Cardiac fibroblast (primary cell): Measurements from ENCODE around the gene BICRA.

Experiments used
- DNase-seq, 2 donors: peaks; one replicate each; pipeline versions ENCODE4 v3.0.0 to v3.0.0-alpha.2; 2010; ENCODE audit warnings: low read depth in 2 of 2
- H3K4me3 ChIP-seq, 2 donors: replicated peaks in 1 of 2; 1 replicate in 1 of 2; 2 replicates in 1 of 2; pipeline ENCODE4 v1.5.1; 2011; ENCODE audit warnings: low read depth in 2 of 2, low read length in 2 of 2, mild to moderate bottlenecking in 2 of 2, moderate library complexity in 1 of 2
- TF ChIP-seq, protein P1 (sequence below): IDR thresholded peaks from one replicate; pipeline ENCODE4 v1.5.1; 2011; ENCODE audit warnings: low read depth, mild to moderate bottlenecking, low read length, inconsistent platforms

BICRA gene

DNA sequence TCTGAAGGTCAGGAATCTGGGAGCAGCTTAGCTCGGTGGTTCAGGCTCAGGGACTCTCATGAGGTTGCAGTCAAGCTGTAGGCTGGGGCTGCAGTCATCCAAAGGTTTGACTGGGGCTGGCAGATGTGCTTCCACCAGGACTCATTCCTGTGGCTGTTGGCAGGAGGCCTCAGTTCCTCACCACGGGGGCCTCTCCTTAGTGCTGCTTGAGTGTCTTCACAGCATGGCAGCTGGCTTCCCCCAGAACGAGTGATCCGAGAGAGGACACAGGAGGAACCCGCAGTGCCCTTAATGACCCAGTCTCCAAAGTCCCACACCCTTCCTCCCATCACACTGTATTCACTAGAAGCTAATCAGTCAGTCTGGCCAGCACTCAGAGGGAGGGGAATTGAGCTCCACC lies 65.6 kb downstream of the BICRA start:
- no peak overlapping the region for H3K4me3 ChIP-seq
- DNase-seq, result no peak
- TF ChIP-seq, protein P1, sequence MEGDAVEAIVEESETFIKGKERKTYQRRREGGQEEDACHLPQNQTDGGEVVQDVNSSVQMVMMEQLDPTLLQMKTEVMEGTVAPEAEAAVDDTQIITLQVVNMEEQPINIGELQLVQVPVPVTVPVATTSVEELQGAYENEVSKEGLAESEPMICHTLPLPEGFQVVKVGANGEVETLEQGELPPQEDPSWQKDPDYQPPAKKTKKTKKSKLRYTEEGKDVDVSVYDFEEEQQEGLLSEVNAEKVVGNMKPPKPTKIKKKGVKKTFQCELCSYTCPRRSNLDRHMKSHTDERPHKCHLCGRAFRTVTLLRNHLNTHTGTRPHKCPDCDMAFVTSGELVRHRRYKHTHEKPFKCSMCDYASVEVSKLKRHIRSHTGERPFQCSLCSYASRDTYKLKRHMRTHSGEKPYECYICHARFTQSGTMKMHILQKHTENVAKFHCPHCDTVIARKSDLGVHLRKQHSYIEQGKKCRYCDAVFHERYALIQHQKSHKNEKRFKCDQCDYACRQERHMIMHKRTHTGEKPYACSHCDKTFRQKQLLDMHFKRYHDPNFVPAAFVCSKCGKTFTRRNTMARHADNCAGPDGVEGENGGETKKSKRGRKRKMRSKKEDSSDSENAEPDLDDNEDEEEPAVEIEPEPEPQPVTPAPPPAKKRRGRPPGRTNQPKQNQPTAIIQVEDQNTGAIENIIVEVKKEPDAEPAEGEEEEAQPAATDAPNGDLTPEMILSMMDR, result no peak

DNA sequence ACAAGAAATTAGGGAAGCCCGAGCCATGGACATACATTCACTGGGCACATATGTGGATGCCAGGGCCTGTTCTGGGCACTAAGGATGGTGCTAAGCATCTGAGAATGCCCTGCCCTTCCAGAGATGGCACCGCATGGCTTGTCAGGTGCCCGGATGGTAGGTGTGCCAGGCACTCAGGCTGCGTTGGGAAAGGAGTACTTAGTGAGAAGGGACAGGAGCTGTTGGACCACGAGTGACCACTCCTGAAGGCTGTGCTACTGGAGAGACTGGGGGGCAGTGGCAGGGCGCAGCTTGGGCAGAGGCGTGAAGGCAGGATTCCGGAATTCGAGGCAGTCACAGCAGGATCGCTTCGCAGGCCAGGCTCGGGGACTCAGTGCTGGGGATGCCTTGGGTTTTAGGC lies 66.3 kb downstream of the BICRA start:
- no peak overlapping the region for H3K4me3 ChIP-seq
- TF ChIP-seq, protein P1, result no peak
- DNase-seq, result no peak

DNA sequence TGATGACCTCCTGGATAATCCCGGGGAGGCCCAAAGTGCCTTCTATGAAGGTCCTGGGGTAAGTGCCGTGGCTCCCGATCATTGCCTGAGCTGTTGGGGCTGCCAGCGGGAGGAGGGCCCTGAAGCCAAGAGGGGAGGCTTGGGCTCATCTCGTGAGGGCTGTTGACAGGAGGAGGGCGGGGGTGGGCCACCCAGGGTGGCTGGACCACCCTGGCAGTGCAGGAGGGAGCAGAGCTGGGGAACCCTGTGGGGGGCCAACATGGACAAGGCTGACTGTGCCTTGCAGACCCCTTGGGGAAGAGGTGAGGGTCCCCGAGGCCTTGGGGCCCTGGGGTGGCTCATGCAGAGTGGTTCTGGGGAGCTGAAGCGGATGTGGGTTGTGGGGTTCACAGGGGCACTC lies 66.9 kb downstream of the BICRA start:
- no peak overlapping the region for H3K4me3 ChIP-seq
- DNase-seq, result no peak
- TF ChIP-seq, protein P1, result no peak

DNA sequence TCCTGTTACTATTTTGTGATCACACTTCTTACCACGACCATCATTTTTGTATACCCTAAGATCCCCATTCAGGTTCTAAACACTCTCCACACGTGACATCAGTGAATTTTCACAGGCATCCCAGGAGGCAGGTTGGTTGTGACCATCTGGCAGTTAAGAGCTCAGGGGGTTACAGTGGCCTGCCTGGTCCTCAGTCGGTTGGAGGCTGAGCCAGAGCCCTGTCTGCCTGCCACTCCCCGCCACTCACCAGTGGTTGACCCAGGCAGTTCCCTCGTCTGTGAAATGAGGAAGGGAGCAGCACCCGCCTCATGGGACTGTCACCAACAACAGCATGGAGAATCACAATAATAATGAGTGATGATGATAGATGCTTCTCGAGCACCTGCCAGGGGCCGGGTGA lies 67.9 kb downstream of the BICRA start:
- DNase-seq, result no peak
- H3K4me3 ChIP-seq, result no peak overlapping the region
- TF ChIP-seq, protein P1, result no peak

DNA sequence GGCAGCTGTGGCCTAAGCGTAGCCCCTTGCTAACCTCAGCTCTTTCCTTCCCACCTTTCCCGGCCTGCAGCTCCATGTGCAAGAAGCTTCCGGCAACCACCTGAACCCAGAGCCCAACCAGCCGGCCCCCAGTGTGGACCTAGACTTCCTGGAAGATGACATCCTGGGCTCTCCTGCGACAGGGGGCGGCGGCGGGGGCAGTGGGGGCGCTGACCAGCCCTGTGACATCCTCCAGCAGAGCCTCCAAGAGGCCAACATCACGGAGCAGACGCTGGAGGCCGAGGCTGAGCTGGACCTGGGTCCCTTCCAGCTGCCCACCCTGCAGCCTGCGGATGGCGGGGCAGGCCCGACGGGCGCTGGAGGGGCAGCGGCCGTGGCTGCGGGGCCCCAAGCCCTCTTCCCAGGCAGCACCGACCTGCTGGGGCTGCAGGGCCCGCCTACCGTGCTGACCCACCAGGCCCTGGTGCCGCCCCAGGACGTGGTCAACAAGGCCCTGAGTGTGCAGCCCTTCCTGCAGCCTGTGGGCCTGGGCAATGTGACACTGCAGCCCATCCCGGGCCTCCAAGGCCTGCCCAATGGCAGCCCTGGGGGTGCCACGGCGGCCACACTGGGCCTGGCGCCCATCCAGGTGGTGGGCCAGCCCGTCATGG lies 70.4 kb downstream of the BICRA start:
- H3K4me3 ChIP-seq, result no peak overlapping the region
- TF ChIP-seq, protein P1, result no peak
- no peak for DNase-seq

DNA sequence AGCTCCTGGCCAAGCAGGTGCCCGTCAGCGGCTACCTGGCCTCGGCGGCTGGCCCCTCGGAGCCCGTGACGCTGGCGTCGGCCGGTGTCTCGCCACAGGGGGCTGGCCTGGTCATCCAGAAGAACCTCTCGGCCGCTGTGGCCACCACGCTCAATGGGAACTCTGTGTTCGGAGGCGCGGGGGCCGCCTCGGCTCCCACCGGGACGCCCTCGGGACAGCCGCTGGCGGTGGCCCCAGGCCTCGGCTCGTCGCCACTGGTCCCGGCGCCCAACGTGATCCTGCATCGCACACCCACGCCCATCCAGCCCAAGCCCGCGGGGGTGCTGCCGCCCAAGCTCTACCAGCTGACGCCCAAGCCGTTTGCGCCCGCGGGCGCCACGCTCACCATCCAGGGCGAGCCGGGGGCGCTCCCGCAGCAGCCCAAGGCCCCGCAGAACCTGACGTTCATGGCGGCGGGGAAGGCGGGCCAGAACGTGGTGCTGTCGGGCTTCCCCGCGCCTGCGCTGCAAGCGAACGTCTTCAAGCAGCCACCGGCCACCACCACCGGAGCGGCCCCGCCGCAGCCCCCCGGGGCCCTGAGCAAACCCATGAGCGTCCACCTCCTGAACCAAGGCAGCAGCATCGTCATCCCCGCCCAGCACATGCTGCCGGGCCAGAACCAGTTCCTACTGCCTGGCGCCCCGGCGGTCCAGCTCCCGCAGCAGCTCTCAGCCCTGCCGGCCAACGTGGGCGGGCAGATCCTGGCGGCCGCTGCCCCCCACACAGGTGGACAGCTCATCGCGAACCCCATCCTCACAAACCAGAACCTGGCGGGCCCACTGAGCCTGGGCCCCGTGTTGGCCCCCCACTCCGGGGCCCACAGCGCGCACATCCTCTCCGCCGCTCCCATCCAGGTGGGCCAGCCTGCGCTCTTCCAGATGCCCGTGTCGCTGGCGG lies 71.3 kb downstream of the BICRA start:
- DNase-seq, result no peak
- H3K4me3 ChIP-seq, result no peak overlapping the region
- TF ChIP-seq, protein P1, result no peak
